Activated CD4-positive, alpha-beta T cell treated with anti-CD3 and anti-CD28 coated beads, Interleukin-2, amount 50 U/mL, for 48 hours (primary cell): Measurements from ENCODE around the gene RILPL2.
A peak's percentile ranks its signal among the peaks of the same experiment; 100 is the strongest.
"Not testable (repeated sequence)": the region's sequence is repeated elsewhere in the genome, so short reads cannot be mapped to it uniquely, and the experiment has no call there.

Source experiments
- DNase-seq, 2 experiments: peaks; one replicate each; pipeline ENCODE4 v3.0.0-alpha.2; 2020

Gene RILPL2

GRCh38 chr12:123449249-123449733, 12.8 kb upstream of the RILPL2 start:
- no peak for DNase-seq

DNA sequence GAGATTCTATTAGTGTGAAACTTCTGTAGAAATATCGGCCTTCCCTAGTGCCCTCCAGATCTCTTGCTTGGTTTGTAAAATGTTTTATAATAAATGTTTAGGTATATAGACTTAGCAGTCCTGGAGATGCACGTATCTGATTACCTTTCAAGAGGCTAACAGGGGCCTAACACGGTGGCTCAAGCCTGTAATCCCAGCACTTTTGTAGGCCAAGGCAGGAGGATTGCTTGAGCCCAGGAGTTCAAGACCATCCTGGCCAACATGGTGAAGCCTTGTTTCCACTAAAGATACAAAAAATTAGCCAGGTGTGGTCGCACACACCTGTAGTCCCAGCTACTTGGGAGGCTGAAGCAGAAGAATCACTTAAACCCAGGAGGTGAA, 9.8 kb upstream of the RILPL2 start:
- no peak for DNase-seq

- no peak for DNase-seq
Measured at GRCh38 chr12:123445388-123446332, 9.2 kb upstream of the RILPL2 start.

- no peak for DNase-seq
Measured at GRCh38 chr12:123444092-123445026, 7.9 kb upstream of the RILPL2 start.

DNA sequence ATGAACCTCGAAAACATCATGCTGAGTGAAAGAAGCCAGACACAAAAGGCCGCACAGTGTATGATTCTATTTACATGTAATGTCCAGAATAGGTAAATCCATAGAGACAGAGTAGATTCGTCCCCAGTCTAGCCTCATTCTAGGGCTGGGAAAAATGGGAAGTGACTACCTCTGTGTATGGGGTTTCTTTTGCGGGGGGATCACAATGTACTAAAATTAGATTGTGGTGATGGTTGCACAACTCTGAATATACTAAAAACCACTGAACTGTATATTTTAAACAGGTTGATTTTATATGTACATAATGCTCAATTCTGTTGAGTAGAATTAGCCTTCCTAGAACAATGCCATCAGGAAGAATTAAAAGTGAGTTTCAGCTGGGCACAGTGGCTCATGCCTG, 6.3 kb upstream of the RILPL2 start:
- no peak for DNase-seq

DNA sequence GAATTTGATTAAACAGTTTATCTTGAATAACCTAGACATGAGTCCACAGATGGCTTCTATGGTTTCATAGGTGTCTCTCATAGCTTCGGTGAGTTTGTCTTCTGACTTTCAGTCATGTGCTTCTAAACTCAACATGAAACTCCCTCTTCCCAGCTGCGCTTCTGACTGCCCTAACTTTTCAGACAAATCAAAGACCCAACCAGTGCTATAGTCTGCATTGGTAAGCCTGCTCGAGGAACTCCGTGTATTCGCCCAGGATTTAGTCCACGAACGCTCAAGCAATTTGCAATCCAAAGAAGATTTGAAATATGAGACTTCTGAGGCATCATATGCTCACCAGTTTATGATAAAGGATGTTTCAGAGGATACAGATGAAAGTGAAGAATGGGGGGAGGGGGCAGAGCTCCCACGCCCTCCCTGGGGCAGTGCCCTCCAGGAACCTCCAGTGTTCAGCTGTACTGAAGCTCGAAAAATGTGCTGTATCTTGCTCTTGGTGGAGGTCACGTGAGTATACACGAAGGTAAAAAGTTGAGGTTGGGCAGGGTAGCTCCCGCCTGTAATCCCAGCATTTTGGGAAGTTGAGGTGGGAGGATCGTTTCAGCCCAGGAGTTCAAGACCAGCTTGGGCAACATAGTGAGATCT, 5.2 kb upstream of the RILPL2 start:
- no peak for DNase-seq

- no peak for DNase-seq
Measured at GRCh38 chr12:123435636-123436016, 858 bp downstream of the RILPL2 start.

DNA sequence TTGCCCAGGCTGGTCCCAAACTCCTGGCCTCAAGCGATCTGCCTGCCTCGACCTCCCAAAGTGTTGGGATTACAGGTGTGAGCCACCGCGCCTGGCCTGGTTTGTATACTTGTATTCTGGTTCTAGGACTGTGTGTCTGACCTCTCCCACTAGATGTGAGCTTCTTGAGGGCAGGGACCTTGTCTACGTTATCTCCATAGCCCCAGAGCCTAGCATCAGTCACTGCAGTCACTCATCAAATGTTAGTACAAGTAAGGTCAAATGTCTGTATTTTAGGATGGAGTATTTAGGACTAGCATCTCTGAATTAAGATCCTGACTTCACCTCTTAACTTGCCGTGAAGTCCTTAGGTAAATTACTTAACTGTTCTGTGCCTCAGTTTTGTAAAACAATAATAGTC, 2.9 kb downstream of the RILPL2 start:
- DNase-seq, result no peak

DNA sequence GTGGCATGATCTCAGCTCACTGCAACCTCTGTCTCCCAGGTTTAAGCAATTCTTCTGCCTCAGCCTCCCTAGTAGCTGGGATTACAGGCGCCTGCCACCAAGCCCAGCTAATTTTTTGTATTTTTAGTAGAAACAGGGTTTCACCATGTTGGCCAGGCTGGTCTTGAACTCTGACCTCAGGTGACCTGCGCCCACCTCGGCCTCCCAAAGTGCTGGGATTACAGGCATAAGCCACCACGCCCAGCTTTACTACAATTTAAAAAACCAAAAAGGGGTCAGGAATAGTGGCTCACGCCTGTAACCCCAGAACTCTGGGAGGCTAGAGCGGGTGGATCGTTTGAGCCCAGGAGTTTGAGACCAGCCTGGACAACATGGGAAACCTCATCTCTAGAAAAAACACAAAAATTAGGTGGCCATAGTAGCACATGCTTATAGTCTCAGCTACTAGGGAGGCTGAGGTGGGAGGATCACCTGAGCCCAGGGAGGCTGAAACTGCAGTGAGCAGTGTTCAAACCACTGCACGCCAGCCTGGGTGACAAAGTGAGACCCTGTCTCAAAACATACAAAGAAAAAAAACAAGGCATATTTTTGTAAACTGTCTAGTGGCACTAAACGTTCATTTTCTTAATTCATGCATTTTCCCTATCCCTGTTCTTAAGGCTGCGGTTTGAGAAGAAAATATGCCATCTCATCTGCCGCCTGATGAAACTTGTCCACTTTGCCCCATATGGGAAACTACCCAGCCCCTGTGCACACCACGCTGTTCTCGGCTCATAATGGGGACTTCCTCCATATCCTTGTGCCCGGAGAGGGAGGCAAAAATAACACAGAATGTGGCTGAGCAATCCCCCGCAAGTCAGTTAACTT, 4.3 kb downstream of the RILPL2 start:
- DNase-seq, result peak; percentile 37 to 57

- DNase-seq, result not testable (repeated sequence)
Measured at GRCh38 chr12:123429101-123429500, 7.4 kb downstream of the RILPL2 start.

DNA sequence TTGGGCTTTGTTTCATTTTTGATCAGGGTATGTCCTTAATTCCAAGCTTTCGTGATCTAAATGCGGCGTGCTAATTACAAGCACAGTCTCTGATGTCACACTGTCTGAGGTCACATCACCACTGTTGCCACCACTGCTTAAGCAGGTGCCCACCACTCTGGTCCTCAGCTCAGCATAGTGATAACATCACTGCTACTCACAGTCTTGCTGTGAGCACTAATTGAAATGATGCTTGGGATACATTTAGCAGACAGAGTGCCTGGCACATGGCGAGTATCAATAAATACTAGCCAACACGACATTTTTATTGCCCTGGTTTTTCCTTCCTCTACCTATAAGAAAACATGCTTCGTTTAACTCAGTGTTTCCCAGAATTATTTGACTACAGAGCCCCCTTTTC, 7.9 kb downstream of the RILPL2 start:
- DNase-seq, result no peak

DNA sequence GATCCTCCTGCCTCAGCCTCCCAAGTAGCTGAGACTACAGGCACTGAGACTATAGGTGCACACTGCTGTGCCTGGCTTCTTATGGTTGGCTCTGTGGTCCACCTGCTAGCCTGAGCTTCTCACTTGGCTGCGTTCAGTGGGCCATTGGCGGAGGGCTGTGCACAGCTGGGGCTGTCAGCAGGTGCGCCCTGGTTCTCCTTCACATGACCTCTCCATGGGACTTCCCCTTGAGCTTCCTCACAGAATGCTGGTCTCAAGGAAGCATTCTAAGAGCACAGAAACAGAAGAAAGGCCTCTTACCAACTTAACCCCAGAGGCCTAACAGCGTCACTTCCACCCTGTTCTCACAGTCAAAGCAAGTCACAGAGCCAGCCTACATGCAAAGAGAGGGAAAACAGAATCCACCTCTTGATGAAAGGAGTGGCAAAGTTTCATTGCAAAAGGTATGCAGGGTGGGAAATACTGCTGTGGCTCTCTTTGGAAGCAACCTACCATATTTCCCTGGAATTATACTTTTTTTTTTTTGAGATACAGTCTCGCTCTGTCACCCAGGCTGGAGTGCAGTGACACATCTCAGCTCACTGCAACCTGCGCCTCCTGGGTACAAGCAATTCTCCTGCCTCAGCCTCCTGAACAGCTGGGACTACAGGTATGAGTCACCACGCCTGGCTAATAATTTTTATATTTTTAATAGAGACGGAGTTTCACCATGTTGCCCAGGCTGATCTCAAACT, 9.3 kb downstream of the RILPL2 start:
- peak in 1 of 2 experiments; percentile 34 for DNase-seq

- no peak for DNase-seq
Measured at GRCh38 chr12:123421314-123421713, 15.2 kb downstream of the RILPL2 start.

GRCh38 chr12:123410041-123410412, 26.5 kb downstream of the RILPL2 start:
- DNase-seq, result no peak

- DNase-seq, result not testable (repeated sequence)
Measured at GRCh38 chr12:123409284-123410040, 27.0 kb downstream of the RILPL2 start.

DNA sequence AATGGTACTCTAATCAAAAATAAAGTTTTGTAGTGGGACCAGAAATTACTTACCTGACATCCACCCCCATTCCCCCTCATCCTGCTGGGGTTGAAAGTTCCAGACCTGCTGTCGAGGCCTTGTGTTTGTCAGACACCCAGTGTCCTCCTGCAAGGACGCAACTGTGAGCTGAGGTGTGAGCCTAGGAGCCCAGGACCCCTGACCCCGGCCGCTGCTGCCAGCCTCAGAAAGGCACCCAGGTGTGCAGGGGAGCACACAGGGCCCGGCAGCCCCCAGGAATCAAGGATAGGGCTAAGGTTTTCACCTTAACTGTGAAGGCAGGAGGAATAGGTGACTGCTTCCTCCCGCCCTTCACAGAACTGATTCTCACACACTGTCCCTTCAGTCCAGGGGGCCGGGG, 27.9 kb downstream of the RILPL2 start:
- DNase-seq, result not testable (repeated sequence)

DNA sequence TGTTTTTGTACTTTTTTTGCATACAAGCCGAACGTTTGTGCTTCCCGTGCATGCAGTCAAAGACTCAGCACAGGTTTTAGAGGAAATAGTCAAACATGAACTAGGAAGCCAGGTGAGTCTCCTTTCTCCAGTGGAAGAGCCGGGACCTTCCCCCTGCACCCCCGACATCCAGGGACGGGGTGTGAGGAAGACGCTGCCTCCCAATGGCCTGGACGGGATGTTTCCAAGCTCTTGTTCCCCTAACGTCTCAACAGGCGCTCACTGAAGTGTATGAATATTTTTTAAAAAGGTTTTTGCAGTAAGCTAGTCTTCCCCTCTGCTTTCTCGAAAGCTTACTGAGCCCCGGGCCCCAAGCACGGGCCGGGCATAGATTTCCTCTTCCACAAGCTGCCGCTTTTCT, 28.6 kb downstream of the RILPL2 start:
- DNase-seq, result not testable (repeated sequence)

- DNase-seq, result not testable (repeated sequence)
Measured at GRCh38 chr12:123407269-123407668, 29.2 kb downstream of the RILPL2 start.

DNA sequence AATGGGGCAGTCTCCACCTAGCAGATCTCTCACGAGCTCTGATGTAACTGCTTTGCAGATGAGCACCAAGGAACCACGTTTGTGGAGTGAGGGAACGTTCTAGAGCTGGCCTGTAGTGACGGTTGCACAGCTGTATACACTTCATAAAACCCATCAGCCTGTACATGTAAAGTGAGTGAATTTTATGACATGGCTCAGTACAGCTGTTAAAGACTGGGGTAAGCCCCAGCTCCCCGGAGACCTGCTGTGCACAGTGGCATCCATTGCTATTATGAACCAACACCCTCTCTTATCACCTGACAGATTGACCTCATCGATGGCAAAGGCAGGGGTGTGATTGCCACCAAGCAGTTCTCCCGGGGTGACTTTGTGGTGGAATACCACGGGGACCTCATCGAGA, 31.9 kb downstream of the RILPL2 start:
- no peak for DNase-seq
